ENCODE measurements around the gene ZBTB20.

ZBTB20 gene

GRCh38 chr3:114928989-114929640 is 218.0 kb downstream of the ZBTB20 start:
- DNase-seq (ENCODE audit: low read depth) = no peak

- no peak for DNase-seq (ENCODE audit: low read depth)
These were observed 242.5 kb downstream of the ZBTB20 start for GRCh38 chr3:114904633-114905032.

- no peak for DNase-seq (ENCODE audit: low read depth)
These were observed 243.9 kb downstream of the ZBTB20 start for GRCh38 chr3:114903213-114903612.

GRCh38 chr3:114902691-114903101 is 244.4 kb downstream of the ZBTB20 start:
- no peak for DNase-seq (ENCODE audit: low read depth)

GRCh38 chr3:114900908-114901307 is 246.2 kb downstream of the ZBTB20 start:
- DNase-seq (ENCODE audit: low read depth) = no peak

GRCh38 chr3:114899186-114899931 is 247.7 kb downstream of the ZBTB20 start:
- DNase-seq (ENCODE audit: low read depth) = no peak

- no peak for DNase-seq (ENCODE audit: low read depth)
These were observed 250.1 kb downstream of the ZBTB20 start for GRCh38 chr3:114896978-114897377.

- DNase-seq (ENCODE audit: low read depth) = no peak
These were observed 253.7 kb downstream of the ZBTB20 start for GRCh38 chr3:114893361-114893760.

GRCh38 chr3:114892880-114893279 is 254.2 kb downstream of the ZBTB20 start:
- no peak for DNase-seq (ENCODE audit: low read depth)

- DNase-seq (ENCODE audit: low read depth) = no peak
These were observed 254.8 kb downstream of the ZBTB20 start for GRCh38 chr3:114892131-114892879.

GRCh38 chr3:114887806-114888205 is 259.3 kb downstream of the ZBTB20 start:
- DNase-seq (ENCODE audit: low read depth) = no peak

GRCh38 chr3:114886905-114887304 is 260.2 kb downstream of the ZBTB20 start:
- no peak for DNase-seq (ENCODE audit: low read depth)

- no peak for DNase-seq (ENCODE audit: low read depth)
These were observed 262.7 kb downstream of the ZBTB20 start for GRCh38 chr3:114884213-114884923.

- DNase-seq (ENCODE audit: low read depth) = no peak
These were observed 267.0 kb downstream of the ZBTB20 start for GRCh38 chr3:114880078-114880477.

- no peak for DNase-seq (ENCODE audit: low read depth)
These were observed 267.7 kb downstream of the ZBTB20 start for GRCh38 chr3:114879059-114880031.

- DNase-seq (ENCODE audit: low read depth) = no peak
These were observed 268.8 kb downstream of the ZBTB20 start for GRCh38 chr3:114878114-114878839.

GRCh38 chr3:114877378-114878113 is 269.5 kb downstream of the ZBTB20 start:
- no peak for DNase-seq (ENCODE audit: low read depth)

- DNase-seq (ENCODE audit: low read depth) = no peak
These were observed 272.5 kb downstream of the ZBTB20 start for GRCh38 chr3:114874522-114874971.

- no peak for DNase-seq (ENCODE audit: low read depth)
These were observed 273.5 kb downstream of the ZBTB20 start for GRCh38 chr3:114873591-114873990.
